Esophagus muscularis mucosa (tissue), 4 donors: Measurements from ENCODE around the gene SMIM20. TPM values are rescaled to one million over a fixed set of nuclear protein-coding genes. Genes with fewer than 3 reads are reported as not detected.

Source experiments
- DNase-seq: peaks from one replicate; pipeline ENCODE4 v3.0.0-alpha.2; 2017; ENCODE audit errors: extremely low spot score
- H3K27ac ChIP-seq, 4 donors: fragments of 200-600 bp; sonication (generic); replicated peaks in 1 of 4; 1 replicate in 3 of 4; 2 replicates in 1 of 4; pipeline ENCODE4 v1.5.1; 2016 to 2019; ENCODE audit warnings: mild to moderate bottlenecking in 1 of 4
- H3K27me3 ChIP-seq, 4 donors: fragments of 200-600 bp; sonication (generic); one replicate each; pipeline versions ENCODE4 v1.5.1 to v1.6.0; 2016 to 2019
- H3K36me3 ChIP-seq, 4 donors: fragments of 200-600 bp; sonication (generic); one replicate each; pipeline ENCODE4 v1.5.1; 2016 to 2019
- H3K4me1 ChIP-seq, 4 donors: fragments of 200-600 bp; sonication (generic); one replicate each; pipeline ENCODE4 v1.5.1; 2016 to 2019
- H3K4me3 ChIP-seq, 4 donors: fragments of 200-600 bp; sonication (generic); 1 replicate in 2 of 4; 2 replicates in 2 of 4; pipeline ENCODE4 v1.5.1; 2016 to 2019; ENCODE audit warnings: mild to moderate bottlenecking in 4 of 4, moderate library complexity in 1 of 4
- H3K9me3 ChIP-seq, 4 donors: fragments of 200-600 bp; sonication (generic); 1 replicate in 3 of 4; 2 replicates in 1 of 4; pipeline ENCODE4 v1.5.1; 2016 to 2019
- EP300 ChIP-seq: sonication (generic); formaldehyde crosslinking; IDR thresholded peaks from one replicate; pipeline ENCODE4 v1.6.1; 2017; ENCODE audit warnings: antibody characterized with exemption
- POLR2A ChIP-seq: fragments of 450-650 bp; IDR thresholded peaks from one replicate; pipeline ENCODE4 v1.6.1; 2017; ENCODE audit warnings: antibody characterized with exemption, moderate library complexity, mild to moderate bottlenecking, low read depth
- POLR2AphosphoS5 ChIP-seq, 2 donors: sonication (generic); formaldehyde crosslinking; IDR thresholded peaks; one replicate each; pipeline ENCODE4 v1.6.1; 2017; ENCODE audit warnings: antibody characterized with exemption in 2 of 2
- WGBS: methylation state at CpG from one replicate; pipeline ENCODE4 v1.1.5; 2018; 5-methylcytosine and 5-hydroxymethylcytosine counted together
- intact Hi-C: fragments of 100-400 bp; cut with DNase I; formaldehyde crosslinking; loops from one replicate; pipeline ENCODE4 v1.15.1; 2023
- total RNA-seq, 4 donors: library from RNA; depleted of rRNA; stranded (reverse); fragments of >200 nt; gene quantifications; one replicate each; pipeline versions ENCODE4 v1.1.0 to v1.2.1, GENCODE V29; 2016
- TF ChIP-seq, protein P1 (sequence below), 3 experiments: fragments of 200-600 bp in 2 of 3; fragments of 450-650 bp in 1 of 3; sonication (generic) in 2 of 3; IDR thresholded peaks; one replicate each; pipeline ENCODE4 v1.5.1; 2017 to 2019; ENCODE audit warnings: antibody characterized with exemption in 3 of 3, mild to moderate bottlenecking in 2 of 3, moderate library complexity in 1 of 3

The SMIM20 gene
- total RNA-seq, 4 donors from 2014 or later = 24.0 to 33.2 (median 26.9) TPM

DNA sequence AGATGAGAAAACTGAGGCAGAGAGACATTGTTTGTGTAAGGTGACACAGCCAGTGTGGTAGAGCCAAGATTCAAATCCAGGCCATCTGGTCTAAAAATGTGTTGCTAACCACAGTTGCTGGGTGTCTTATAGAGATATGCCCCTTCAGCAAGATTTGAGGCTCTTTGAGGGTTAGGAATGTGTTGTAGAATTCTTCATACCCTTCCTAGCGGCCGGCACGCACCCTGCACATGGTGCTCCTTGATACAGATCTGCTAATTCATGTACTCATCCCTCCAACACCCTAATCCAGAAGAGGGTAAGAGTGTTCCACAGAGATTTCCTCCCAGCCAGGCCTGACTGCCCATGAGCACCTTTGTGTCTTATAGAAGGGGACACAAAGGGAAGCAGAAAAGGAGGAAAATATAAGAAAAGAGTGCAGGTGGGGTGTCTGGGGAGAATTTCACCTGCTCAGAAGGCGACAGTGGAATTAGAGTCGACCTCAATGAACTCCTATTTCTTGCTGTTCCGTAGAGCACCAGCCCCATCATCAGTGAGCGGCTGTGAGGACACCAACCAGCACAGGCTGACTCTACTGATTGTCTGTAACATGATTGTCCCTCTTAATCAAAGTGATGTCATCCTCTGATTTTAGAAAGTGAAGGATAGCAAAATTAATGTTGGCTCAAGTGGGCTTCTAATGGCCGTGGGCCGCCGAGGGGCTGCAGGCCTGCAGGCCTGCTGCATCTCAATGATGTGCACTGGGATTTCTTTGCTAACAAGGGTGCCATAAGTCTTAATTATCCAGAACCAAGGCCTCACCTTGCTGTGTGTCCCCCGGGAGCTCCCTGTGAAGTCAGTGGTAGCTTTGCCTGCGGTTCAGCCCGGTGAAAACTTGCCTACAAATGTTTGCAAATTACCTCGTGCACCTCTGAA is 24.2 kb upstream of the SMIM20 start:
- no peak for DNase-seq
- intact Hi-C loops = no loop called here
- 89% methylated on average over 14 of the region's 14 CpGs for WGBS
- H3K9me3 ChIP-seq = no peaks in the 10 kb centered on the region
- no peaks in the 10 kb centered on the region for H3K27me3 ChIP-seq
- no peak overlapping the region for H3K27ac ChIP-seq
- no peak overlapping the region for H3K4me3 ChIP-seq
- H3K36me3 ChIP-seq = no peaks in the 10 kb centered on the region
- TF ChIP-seq, protein P1, sequence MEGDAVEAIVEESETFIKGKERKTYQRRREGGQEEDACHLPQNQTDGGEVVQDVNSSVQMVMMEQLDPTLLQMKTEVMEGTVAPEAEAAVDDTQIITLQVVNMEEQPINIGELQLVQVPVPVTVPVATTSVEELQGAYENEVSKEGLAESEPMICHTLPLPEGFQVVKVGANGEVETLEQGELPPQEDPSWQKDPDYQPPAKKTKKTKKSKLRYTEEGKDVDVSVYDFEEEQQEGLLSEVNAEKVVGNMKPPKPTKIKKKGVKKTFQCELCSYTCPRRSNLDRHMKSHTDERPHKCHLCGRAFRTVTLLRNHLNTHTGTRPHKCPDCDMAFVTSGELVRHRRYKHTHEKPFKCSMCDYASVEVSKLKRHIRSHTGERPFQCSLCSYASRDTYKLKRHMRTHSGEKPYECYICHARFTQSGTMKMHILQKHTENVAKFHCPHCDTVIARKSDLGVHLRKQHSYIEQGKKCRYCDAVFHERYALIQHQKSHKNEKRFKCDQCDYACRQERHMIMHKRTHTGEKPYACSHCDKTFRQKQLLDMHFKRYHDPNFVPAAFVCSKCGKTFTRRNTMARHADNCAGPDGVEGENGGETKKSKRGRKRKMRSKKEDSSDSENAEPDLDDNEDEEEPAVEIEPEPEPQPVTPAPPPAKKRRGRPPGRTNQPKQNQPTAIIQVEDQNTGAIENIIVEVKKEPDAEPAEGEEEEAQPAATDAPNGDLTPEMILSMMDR (IDR thresholded peaks at IDR 0.05) = no peak
- TF ChIP-seq EP300 (no peak), POLR2A (no peak), POLR2AphosphoS5 (IDR thresholded peaks at IDR 0.05) (no peak)
- H3K4me1 ChIP-seq = peaks cover 0 to 1% (median under 1%) of the 10 kb centered on the region in 4 donors

DNA sequence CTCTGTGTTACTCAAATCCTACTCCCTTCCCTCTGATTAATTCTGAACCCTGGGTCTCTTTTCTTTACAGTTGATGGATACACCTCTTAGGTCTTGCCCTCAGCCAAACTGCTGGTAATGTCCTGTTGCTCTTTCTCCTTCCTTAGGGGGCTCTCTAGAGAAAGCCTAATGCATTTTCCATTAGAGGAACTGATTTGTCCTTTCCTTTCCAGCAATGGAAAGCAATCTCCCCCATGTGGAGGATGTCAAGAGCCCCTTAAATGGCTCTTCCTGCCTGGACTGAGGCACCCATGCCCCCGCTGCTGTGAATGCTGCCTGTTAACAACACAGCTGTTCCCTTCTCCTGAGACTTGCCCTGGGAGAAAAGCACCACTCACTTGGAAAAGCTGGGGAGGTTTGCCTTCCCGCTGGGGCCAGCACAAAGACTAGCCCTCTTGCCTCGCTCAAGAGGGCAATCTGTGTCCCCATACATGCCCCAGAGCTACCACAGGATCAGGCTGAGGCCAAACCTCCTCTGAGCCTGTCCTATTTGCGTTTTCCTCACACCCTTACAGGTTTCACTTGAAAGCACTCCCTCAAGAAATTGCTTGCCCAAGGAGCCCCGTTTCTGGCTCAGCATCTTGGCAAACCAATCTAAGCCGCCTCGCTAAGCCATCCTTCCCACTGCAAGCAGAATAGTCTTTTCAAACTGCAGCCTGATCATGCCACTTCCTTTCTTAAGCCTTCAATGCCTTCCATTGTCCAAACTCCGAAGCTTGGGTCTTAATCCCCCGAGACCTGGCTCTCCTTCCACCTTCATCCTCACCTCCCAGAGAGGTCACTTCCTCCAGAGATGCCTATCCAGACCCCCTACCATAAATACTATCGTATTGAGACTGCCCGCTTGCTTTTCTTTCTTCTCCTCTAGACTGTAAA is 23.2 kb upstream of the SMIM20 start:
- intact Hi-C loops = no loop called here
- Histone ChIP-seq H3K4me1 (no peaks in the 10 kb centered on the region), H3K36me3 (no peaks in the 10 kb centered on the region), H3K4me3 (no peak overlapping the region), H3K9me3 (no peaks in the 10 kb centered on the region), H3K27ac (no peak overlapping the region), H3K27me3 (no peaks in the 10 kb centered on the region)
- 78% methylated on average over 11 of the region's 11 CpGs for WGBS
- TF ChIP-seq EP300 = no peak
- TF ChIP-seq POLR2AphosphoS5 (IDR thresholded peaks at IDR 0.05) = no peak
- TF ChIP-seq, protein P1 (IDR thresholded peaks at IDR 0.05) = no peak
- no peak for TF ChIP-seq POLR2A
- no peak for DNase-seq

- no peaks in the 10 kb centered on the region for H3K9me3 ChIP-seq
- TF ChIP-seq, protein P1 (IDR thresholded peaks at IDR 0.05) = no peak
- TF ChIP-seq POLR2A = no peak
- TF ChIP-seq POLR2AphosphoS5 (IDR thresholded peaks at IDR 0.05) = no peak
- no peak for TF ChIP-seq EP300
- no peaks in the 10 kb centered on the region for H3K4me1 ChIP-seq
- intact Hi-C loops = no loop called here
- 82% methylated on average over 6 of the region's 6 CpGs for WGBS
- no peaks in the 10 kb centered on the region for H3K36me3 ChIP-seq
- H3K27me3 ChIP-seq = no peaks in the 10 kb centered on the region
- DNase-seq = no peak
- H3K4me3 ChIP-seq = no peak overlapping the region
- no peak overlapping the region for H3K27ac ChIP-seq
These were observed 21.2 kb upstream of the SMIM20 start for GRCh38 chr4:25892796-25893195.

DNA sequence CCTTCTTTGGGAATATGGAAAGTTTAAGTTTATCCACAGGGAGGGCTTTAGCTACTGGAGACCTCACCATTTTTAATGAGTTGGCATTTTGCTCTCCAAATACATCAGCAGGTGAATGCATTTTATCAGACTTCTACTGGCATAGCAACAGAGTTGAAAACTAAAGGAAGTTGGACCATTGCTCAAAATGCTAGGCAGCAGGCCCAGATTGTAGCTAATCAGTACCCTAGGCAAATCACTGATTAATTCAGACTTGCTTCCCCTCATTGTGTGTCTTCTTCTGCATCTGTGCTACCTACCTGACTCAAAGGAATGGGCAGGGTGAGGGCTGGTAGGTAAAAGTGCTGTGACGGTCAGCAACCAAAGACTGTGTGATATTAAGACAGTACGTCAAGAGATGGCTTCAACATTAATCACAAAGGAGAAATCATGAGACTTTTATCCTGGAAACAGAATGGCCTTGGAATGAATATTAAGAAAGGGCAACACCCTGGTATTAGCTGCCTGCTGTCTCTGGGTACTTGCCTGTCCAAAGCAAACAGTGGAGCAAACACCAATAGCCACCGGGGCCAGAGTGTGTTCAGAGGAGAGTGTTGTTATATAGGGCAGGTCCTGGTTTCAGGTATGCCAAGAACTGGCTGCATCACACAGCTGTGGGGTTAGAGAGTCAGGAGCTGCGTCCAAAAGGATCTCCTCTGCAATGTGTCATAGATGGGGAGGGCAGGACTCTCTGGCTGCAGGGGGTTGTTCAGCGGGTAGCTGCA is 17.1 kb upstream of the SMIM20 start:
- no peaks in the 10 kb centered on the region for H3K9me3 ChIP-seq
- DNase-seq = no peak
- no peaks in the 10 kb centered on the region for H3K36me3 ChIP-seq
- intact Hi-C loops = no loop called here
- TF ChIP-seq, protein P1 (IDR thresholded peaks at IDR 0.05) = no peak
- TF ChIP-seq POLR2A = no peak
- H3K27ac ChIP-seq = no peak overlapping the region
- H3K4me1 ChIP-seq = no peaks in the 10 kb centered on the region
- WGBS = 90% methylated on average over 5 of the region's 5 CpGs
- no peaks in the 10 kb centered on the region for H3K27me3 ChIP-seq
- H3K4me3 ChIP-seq = no peak overlapping the region
